Hepatocyte (in vitro differentiated cells): ENCODE data around the gene FERMT3. TPM values are rescaled to one million over a fixed set of nuclear protein-coding genes. Genes with fewer than 3 reads are reported as not detected.

Source experiments
- DNase-seq: peaks from one replicate; pipeline ENCODE4 v3.0.0-alpha.2; 2016; ENCODE audit warnings: low spot score
- H2AFZ ChIP-seq: fragments of 200-600 bp; sonication (generic); 2 replicates; pipeline ENCODE4 v1.6.0; 2016; ENCODE audit warnings: antibody characterized with exemption, mild to moderate bottlenecking
- H3K27ac ChIP-seq: fragments of 200-600 bp; sonication (generic); 2 replicates; pipeline ENCODE4 v1.5.1; 2016; ENCODE audit warnings: mild to moderate bottlenecking
- H3K27me3 ChIP-seq: fragments of 200-600 bp; sonication (generic); 2 replicates; pipeline ENCODE4 v1.6.1; 2016
- H3K36me3 ChIP-seq: fragments of 200-600 bp; sonication (generic); replicated peaks from 2 replicates; pipeline ENCODE4 v1.5.1; 2016; ENCODE audit warnings: low read depth; ENCODE audit not compliant: insufficient read depth
- H3K4me1 ChIP-seq: fragments of 200-600 bp; sonication (generic); 2 replicates; pipeline ENCODE4 v1.5.1; 2016; ENCODE audit warnings: mild to moderate bottlenecking, moderate library complexity; ENCODE audit not compliant: insufficient read depth
- H3K4me2 ChIP-seq: fragments of 200-600 bp; sonication (generic); 2 replicates; pipeline ENCODE4 v1.6.0; 2016
- H3K4me3 ChIP-seq: fragments of 200-600 bp; sonication (generic); 2 replicates; pipeline ENCODE4 v1.5.1; 2016; ENCODE audit warnings: mild to moderate bottlenecking
- H3K79me2 ChIP-seq: fragments of 200-600 bp; sonication (generic); 2 replicates; pipeline ENCODE4 v1.6.0; 2017; ENCODE audit warnings: mild to moderate bottlenecking
- H3K9me2 ChIP-seq: fragments of 200-600 bp; sonication (generic); replicated peaks from 2 replicates; pipeline ENCODE4 v1.6.0; 2017; ENCODE audit warnings: mild to moderate bottlenecking; ENCODE audit not compliant: insufficient read depth
- H3K9me3 ChIP-seq: fragments of 200-600 bp; sonication (generic); 2 replicates; pipeline ENCODE4 v1.5.1; 2016; ENCODE audit warnings: low read depth, mild to moderate bottlenecking
- H4K20me1 ChIP-seq: fragments of 200-600 bp; sonication (generic); 2 replicates; pipeline ENCODE4 v1.6.0; 2016; ENCODE audit warnings: mild to moderate bottlenecking; ENCODE audit not compliant: insufficient read depth, poor library complexity, severe bottlenecking
- EZH2 ChIP-seq: fragments of 200-600 bp; sonication (generic); IDR thresholded peaks from 2 replicates; pipeline ENCODE4 v1.6.1; 2016; ENCODE audit warnings: antibody characterized with exemption, mild to moderate bottlenecking, borderline replicate concordance
- EZH2phosphoT487 ChIP-seq: fragments of 200-600 bp; sonication (generic); IDR thresholded peaks from one replicate; pipeline ENCODE4 v1.6.1; 2018; ENCODE audit warnings: antibody characterized with exemption, mild to moderate bottlenecking, low read depth, moderate library complexity; ENCODE audit not compliant: unreplicated experiment, severe bottlenecking
- WGBS: methylation state at CpG from one replicate; pipeline ENCODE4 v1.1.6; 2016; ENCODE audit warnings: low lambda C conversion rate; ENCODE audit errors: missing lambda C conversion rate; 5-methylcytosine and 5-hydroxymethylcytosine counted together
- polyA plus RNA-seq: library from polyadenylated mRNA; unstranded; fragments of >200 nt; fragmentation: Nextera tagmentation; extraction: Ambion mirVana; gene quantifications from 2 replicates; pipeline ENCODE4 v1.2.1, GENCODE V29; 2016
- total RNA-seq: library from RNA; depleted of rRNA; stranded (reverse); fragments of >200 nt; gene quantifications from 2 replicates; pipeline ENCODE4 v1.2.3, GENCODE V29; 2014
- TF ChIP-seq, protein P1 (sequence below): fragments of 200-600 bp; sonication (generic); IDR thresholded peaks from 2 replicates; pipeline ENCODE4 v1.5.1; 2016; ENCODE audit warnings: antibody characterized with exemption, mild to moderate bottlenecking; ENCODE audit not compliant: poor library complexity

The FERMT3 gene
- total and polyA plus RNA-seq, 2 experiments from 2014 or later = 1.6 TPM; not detected in 1

DNA sequence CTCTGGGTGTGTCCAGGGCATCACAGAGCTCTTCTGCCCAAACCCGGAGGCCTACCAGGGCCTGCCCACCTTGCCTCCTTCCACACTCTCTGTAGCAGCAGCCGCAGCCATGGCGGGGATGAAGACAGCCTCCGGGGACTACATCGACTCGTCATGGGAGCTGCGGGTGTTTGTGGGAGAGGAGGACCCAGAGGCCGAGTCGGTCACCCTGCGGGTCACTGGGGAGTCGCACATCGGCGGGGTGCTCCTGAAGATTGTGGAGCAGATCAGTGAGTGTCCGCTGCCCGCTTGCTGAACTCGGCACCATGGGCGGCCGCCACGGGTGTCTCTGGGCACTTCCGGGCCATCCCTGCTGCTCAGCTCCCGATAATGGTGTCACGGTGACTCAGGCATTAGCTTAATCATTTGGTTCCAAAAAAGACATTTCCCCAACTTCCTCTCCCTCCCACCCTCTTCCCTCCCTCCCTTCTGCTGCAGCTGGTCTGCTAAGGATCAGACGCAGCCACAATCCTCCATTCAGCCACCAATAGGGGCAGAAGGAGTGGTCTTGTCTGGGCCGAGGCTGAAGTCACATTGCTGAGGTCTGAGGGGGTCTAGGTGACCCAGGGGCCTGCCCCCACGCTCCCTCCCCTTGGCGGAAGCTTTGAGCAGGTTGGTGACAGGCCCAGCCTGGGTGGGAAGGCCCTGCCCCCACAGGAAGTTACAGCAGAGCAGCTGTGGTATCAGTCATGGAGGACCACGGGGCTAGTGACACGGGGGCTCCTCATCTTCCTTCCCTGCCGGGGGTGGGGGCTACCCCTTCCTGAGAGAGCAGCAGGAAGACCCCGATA, 950 bp downstream of the FERMT3 start:
- DNase-seq = no peak
- Histone ChIP-seq H3K36me3 (no peaks in the 10 kb centered on the region), H3K4me2 (no peak overlapping the region)

GRCh38 chr11:64208086-64208795, 1.7 kb downstream of the FERMT3 start:
- Histone ChIP-seq H3K4me1 (no peaks in the 10 kb centered on the region), H3K4me3 (no peak overlapping the region), H3K27ac (no peak overlapping the region), H3K27me3 (no peaks in the 10 kb centered on the region), H3K9me2 (no peaks in the 10 kb centered on the region), H3K4me2 (no peak overlapping the region), H4K20me1 (no peaks in the 10 kb centered on the region), H3K9me3 (no peaks in the 10 kb centered on the region), H2AFZ (no peak overlapping the region), H3K79me2 (no peaks in the 10 kb centered on the region), H3K36me3 (no peaks in the 10 kb centered on the region)
- WGBS = 93% methylated on average over 22 of the region's 23 CpGs
- no peak for DNase-seq
- TF ChIP-seq EZH2phosphoT487 = no peak
- no peak for TF ChIP-seq EZH2
- TF ChIP-seq, protein P1, sequence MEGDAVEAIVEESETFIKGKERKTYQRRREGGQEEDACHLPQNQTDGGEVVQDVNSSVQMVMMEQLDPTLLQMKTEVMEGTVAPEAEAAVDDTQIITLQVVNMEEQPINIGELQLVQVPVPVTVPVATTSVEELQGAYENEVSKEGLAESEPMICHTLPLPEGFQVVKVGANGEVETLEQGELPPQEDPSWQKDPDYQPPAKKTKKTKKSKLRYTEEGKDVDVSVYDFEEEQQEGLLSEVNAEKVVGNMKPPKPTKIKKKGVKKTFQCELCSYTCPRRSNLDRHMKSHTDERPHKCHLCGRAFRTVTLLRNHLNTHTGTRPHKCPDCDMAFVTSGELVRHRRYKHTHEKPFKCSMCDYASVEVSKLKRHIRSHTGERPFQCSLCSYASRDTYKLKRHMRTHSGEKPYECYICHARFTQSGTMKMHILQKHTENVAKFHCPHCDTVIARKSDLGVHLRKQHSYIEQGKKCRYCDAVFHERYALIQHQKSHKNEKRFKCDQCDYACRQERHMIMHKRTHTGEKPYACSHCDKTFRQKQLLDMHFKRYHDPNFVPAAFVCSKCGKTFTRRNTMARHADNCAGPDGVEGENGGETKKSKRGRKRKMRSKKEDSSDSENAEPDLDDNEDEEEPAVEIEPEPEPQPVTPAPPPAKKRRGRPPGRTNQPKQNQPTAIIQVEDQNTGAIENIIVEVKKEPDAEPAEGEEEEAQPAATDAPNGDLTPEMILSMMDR = no peak

More for the DNA sequence above, 950 bp downstream of the FERMT3 start:
- Histone ChIP-seq H2AFZ (no peak overlapping the region), H3K4me3 (no peak overlapping the region), H3K27ac (no peak overlapping the region), H3K27me3 (no peaks in the 10 kb centered on the region), H4K20me1 (no peaks in the 10 kb centered on the region), H3K79me2 (no peaks in the 10 kb centered on the region), H3K9me3 (no peaks in the 10 kb centered on the region), H3K9me2 (no peaks in the 10 kb centered on the region), H3K4me1 (no peaks in the 10 kb centered on the region)
- TF ChIP-seq EZH2phosphoT487 = no peak
- no peak for TF ChIP-seq EZH2
- TF ChIP-seq, protein P1 = no peak
- 85% methylated on average over 22 of the region's 30 CpGs for WGBS

GRCh38 chr11:64208796-64209562, 2.5 kb downstream of the FERMT3 start:
- 93% methylated on average over 18 of the region's 18 CpGs for WGBS
- H3K9me2 ChIP-seq = no peaks in the 10 kb centered on the region
- no peak overlapping the region for H3K4me3 ChIP-seq
- no peak for DNase-seq
- no peak overlapping the region for H3K27ac ChIP-seq
- no peaks in the 10 kb centered on the region for H4K20me1 ChIP-seq
- H3K79me2 ChIP-seq = no peaks in the 10 kb centered on the region
- no peak overlapping the region for H2AFZ ChIP-seq
- H3K4me1 ChIP-seq = no peaks in the 10 kb centered on the region
- no peaks in the 10 kb centered on the region for H3K9me3 ChIP-seq
- H3K27me3 ChIP-seq = no peaks in the 10 kb centered on the region
- TF ChIP-seq EZH2 = no peak
- TF ChIP-seq, protein P1 = no peak
- no peak for TF ChIP-seq EZH2phosphoT487
- H3K36me3 ChIP-seq = no peaks in the 10 kb centered on the region
- no peak overlapping the region for H3K4me2 ChIP-seq
